BLaER1 treated with 17β-estradiol and CSF1 and Interleukin-3, amounts not matched to agents 10 nM and 100 nM (cell line): ENCODE results near the gene TEKT5.
A peak's percentile ranks its signal among the peaks of the same experiment; 100 is the strongest.

Experiments
- H3K27ac ChIP-seq, 11 experiments: shearing (Covaris generic); formaldehyde crosslinking; 2 replicates each; pipeline ENCODE4 v1.8.1; 2022
- H3K27me3 ChIP-seq, 11 experiments: shearing (Covaris generic); formaldehyde crosslinking; 2 replicates each; pipeline ENCODE4 v1.8.1; 2022
- H3K36me3 ChIP-seq, 11 experiments: shearing (Covaris generic); formaldehyde crosslinking; 2 replicates each; pipeline ENCODE4 v1.8.1; 2022
- H3K4me1 ChIP-seq, 10 experiments: shearing (Covaris generic); formaldehyde crosslinking; 2 replicates each; pipeline ENCODE4 v1.8.1; 2022
- H3K4me2 ChIP-seq, 11 experiments: shearing (Covaris generic); formaldehyde crosslinking; 2 replicates each; pipeline ENCODE4 v1.8.1; 2022
- H3K4me3 ChIP-seq, 10 experiments: shearing (Covaris generic); formaldehyde crosslinking; 2 replicates each; pipeline ENCODE4 v1.8.1; 2022
- H3K9ac ChIP-seq, 11 experiments: shearing (Covaris generic); formaldehyde crosslinking; 2 replicates each; pipeline ENCODE4 v1.8.1; 2022
- H3K9me3 ChIP-seq, 11 experiments: shearing (Covaris generic); formaldehyde crosslinking; replicated peaks in 1 of 11; 2 replicates each; pipeline ENCODE4 v1.8.1; 2022
- H4K20me1 ChIP-seq, 11 experiments: shearing (Covaris generic); formaldehyde crosslinking; 2 replicates each; pipeline ENCODE4 v1.8.1; 2022
- Cebpa-rat ChIP-seq, 11 experiments: shearing (Covaris generic); IDR thresholded peaks; 2 replicates each; pipeline ENCODE4 v1.8.1; 2022

Gene TEKT5

DNA sequence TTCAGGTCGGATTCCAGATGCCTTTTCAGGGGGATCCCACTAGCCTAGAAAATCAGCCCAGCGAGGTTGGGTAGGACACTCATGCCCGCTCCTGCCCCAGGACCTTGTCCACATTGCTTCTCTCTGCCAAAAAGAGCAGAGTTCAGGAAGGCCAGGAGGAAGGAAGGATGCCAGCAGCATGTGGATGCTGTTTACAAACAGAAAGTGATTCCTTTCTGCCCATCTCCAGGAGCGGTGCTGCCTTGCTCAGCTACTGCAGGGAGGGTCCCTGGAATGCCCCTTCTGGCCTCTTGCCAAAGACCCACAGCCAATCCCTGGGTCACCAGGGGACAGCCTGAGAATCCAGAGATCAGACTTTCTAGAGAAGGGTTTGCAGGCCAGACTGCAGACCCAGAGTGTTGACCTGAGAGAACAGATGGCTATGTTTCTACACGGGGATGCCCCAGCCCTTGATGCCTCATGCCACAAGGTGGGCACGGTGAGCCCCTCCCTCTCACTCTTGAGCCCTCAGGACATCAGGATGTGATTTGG is 82.0 kb downstream of the TEKT5 start:
- Histone ChIP-seq H3K9ac (peak overlapping the region in 3 of 11 experiments; percentile 22 to 46 (median 31); a peak in 2 of 22 replicates), H4K20me1 (no peaks in the 10 kb centered on the region), H3K4me2 (peak overlapping the region in 9 of 11 experiments; percentile 45 to 77 (median 56); a peak in 18 of 22 replicates), H3K27me3 (no peaks in the 10 kb centered on the region), H3K36me3 (no peaks in the 10 kb centered on the region), H3K4me3 (no peak overlapping the region), H3K4me1 (peaks cover 20 to 83% (median 60%) of the 10 kb centered on the region in 10 experiments), H3K27ac (peak overlapping the region in 9 of 11 experiments; percentile 20 to 72 (median 57); a peak in 17 of 22 replicates), H3K9me3 (no peaks in the 10 kb centered on the region)
- no peak for TF ChIP-seq Cebpa-rat (IDR thresholded peaks at IDR 0.05)

DNA sequence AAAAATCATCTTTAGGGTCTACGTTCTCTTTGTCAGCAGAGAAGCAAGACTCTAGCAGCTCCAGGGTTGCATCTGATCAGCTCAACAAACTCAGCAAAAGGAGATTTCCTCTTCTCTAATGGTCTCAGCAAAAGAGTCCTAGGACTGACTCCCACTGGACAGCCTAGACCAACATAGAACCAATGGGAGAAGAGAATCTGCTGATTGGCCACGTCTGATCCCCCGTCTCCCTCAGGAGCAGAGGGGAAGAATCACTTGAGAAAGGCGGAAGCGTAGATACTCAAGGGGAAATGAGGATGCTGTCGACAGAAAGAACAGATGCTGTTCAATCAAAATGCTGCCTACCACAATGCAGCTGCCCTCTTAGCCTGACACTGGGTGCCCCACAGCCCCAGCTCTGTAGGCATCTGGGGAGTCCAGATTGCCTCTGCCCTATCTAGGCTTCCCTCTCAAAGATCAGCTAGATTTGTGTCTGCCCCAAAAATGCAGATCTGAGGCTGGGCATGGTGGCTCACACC is 82.8 kb downstream of the TEKT5 start:
- no peaks in the 10 kb centered on the region for H3K36me3 ChIP-seq
- H3K9ac ChIP-seq = peak overlapping the region in 2 of 11 experiments; percentile 26 to 46; a peak in 2 of 22 replicates
- no peaks in the 10 kb centered on the region for H3K9me3 ChIP-seq
- H4K20me1 ChIP-seq = no peaks in the 10 kb centered on the region
- TF ChIP-seq Cebpa-rat (IDR thresholded peaks at IDR 0.05) = no peak
- H3K27ac ChIP-seq = peak overlapping the region in 8 of 11 experiments; percentile 38 to 72 (median 57); a peak in 16 of 22 replicates
- H3K27me3 ChIP-seq = no peaks in the 10 kb centered on the region
- peak overlapping the region in 10 of 11 experiments; percentile 15 to 77 (median 56); a peak in 20 of 22 replicates for H3K4me2 ChIP-seq
- H3K4me3 ChIP-seq = no peak overlapping the region
- H3K4me1 ChIP-seq = peaks cover 14 to 75% (median 54%) of the 10 kb centered on the region in 10 experiments

DNA sequence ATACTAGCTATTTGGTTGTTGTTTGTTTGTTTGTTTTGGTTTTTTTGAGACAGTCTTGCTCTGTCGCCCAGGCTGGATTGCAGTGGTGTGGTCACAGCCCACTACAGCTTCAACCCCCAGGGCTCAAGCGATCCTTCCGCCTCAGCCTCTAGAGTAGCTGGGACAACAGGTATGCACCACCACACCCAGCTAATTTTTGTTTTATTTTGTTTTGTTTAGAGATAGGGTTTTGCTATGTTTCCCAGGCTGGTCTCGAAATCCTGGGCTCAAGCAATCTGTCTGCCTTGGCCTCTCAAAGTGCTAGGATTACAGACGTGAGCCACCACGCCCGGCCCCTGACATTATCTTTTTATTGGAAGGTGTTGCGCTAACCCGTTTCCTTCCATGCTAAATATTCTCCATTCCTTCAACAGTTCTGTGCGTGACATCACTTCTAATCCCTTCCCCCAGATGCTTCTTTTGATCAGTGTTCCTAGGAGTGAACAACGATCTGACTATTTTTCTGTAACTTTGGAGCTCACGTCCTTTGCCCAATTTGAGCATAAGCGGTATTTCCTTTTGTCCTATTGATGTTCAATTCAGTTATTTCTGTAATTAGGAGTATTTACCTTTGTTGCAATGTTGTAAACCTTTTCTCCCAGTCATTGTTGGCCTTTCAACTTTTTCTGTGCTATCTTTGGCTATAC is 84.1 kb downstream of the TEKT5 start:
- TF ChIP-seq Cebpa-rat (IDR thresholded peaks at IDR 0.05) = no peak
- H3K36me3 ChIP-seq = no peaks in the 10 kb centered on the region
- no peak overlapping the region for H3K9ac ChIP-seq
- H3K4me3 ChIP-seq = no peak overlapping the region
- peak overlapping the region in 7 of 11 experiments; percentile 15 to 63 (median 55); a peak in 14 of 22 replicates for H3K4me2 ChIP-seq
- H3K27me3 ChIP-seq = no peaks in the 10 kb centered on the region
- H4K20me1 ChIP-seq = no peaks in the 10 kb centered on the region
- peaks cover 13 to 68% (median 50%) of the 10 kb centered on the region in 10 experiments for H3K4me1 ChIP-seq
- H3K9me3 ChIP-seq = no peaks in the 10 kb centered on the region
- peak overlapping the region in 2 of 11 experiments; percentile 4 to 6; a peak in 2 of 22 replicates for H3K27ac ChIP-seq

DNA sequence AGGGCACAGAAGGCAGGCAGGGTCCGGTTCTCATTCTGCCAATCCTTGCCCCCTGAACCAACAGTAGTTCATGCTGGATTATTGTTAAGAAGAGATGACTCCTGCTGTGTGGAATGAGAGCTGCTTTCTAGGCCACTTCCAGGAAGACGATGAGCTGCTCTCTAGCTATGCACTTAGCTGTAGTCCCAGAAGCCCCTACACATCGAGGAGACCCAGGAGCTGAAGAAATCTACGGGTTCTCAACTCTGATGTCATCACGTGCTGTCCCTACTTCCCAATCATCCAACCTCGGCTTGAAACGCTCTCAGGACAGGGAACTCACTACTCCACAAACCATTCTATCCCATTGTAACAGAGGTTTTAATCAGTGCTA is 85.3 kb downstream of the TEKT5 start:
- Histone ChIP-seq H3K36me3 (no peaks in the 10 kb centered on the region), H3K27me3 (no peaks in the 10 kb centered on the region), H3K4me1 (peaks cover 13 to 58% (median 44%) of the 10 kb centered on the region in 10 experiments), H3K9ac (0 out of 22 replicates have a peak overlapping the region, but pooled peaks of 1 of the 11 experiments have one; percentile 8), H4K20me1 (no peaks in the 10 kb centered on the region), H3K27ac (no peak overlapping the region), H3K4me3 (no peak overlapping the region), H3K4me2 (peak overlapping the region in 4 of 11 experiments; percentile 10 to 21 (median 14); a peak in 5 of 22 replicates), H3K9me3 (no peaks in the 10 kb centered on the region)
- TF ChIP-seq Cebpa-rat (IDR thresholded peaks at IDR 0.05) = no peak

- Histone ChIP-seq H3K4me3 (no peak overlapping the region), H3K4me1 (peaks cover 10 to 53% (median 39%) of the 10 kb centered on the region in 10 experiments), H4K20me1 (no peaks in the 10 kb centered on the region), H3K4me2 (peak overlapping the region in 4 of 11 experiments; percentile 10 to 21 (median 14); a peak in 5 of 22 replicates), H3K9me3 (no peaks in the 10 kb centered on the region), H3K27ac (no peak overlapping the region), H3K27me3 (no peaks in the 10 kb centered on the region), H3K36me3 (no peaks in the 10 kb centered on the region), H3K9ac (0 out of 22 replicates have a peak overlapping the region, but pooled peaks of 1 of the 11 experiments have one; percentile 8)
- no peak for TF ChIP-seq Cebpa-rat (IDR thresholded peaks at IDR 0.05)
Observed at GRCh38 chr16:10608687-10609401, 85.9 kb downstream of the TEKT5 start.

DNA sequence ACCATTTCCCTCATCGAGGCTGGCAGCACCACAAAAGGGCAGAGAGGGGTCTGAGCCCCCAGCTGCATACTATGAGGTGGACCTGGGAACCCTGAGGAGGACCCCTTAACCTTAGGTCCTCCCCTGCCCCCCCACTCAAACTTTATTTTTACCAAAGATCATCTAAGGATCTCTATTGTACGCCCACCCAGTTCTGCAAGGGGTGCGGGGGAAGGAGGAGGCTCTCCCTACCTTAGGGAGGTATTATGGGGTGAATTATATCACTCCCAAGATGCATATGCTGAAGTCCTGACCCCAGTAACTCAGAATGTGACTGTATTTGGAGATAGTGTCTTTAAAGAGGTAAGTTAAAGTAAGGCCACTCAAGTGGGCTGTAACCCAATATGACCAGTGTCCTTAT is 87.6 kb downstream of the TEKT5 start:
- Histone ChIP-seq H3K9me3 (no peaks in the 10 kb centered on the region), H4K20me1 (no peaks in the 10 kb centered on the region), H3K36me3 (no peaks in the 10 kb centered on the region), H3K4me3 (no peak overlapping the region), H3K9ac (no peak overlapping the region), H3K4me2 (no peak overlapping the region), H3K4me1 (peaks cover 4 to 36% (median 22%) of the 10 kb centered on the region in 10 experiments; a peak in 19 of 20 replicates), H3K27ac (no peak overlapping the region), H3K27me3 (no peaks in the 10 kb centered on the region)
- no peak for TF ChIP-seq Cebpa-rat (IDR thresholded peaks at IDR 0.05)

GRCh38 chr16:10606607-10607006 is 88.1 kb downstream of the TEKT5 start:
- Histone ChIP-seq H3K9ac (no peak overlapping the region), H4K20me1 (no peaks in the 10 kb centered on the region), H3K4me3 (no peak overlapping the region), H3K9me3 (no peaks in the 10 kb centered on the region), H3K27me3 (no peaks in the 10 kb centered on the region), H3K4me2 (no peak overlapping the region), H3K36me3 (no peaks in the 10 kb centered on the region), H3K4me1 (peaks cover 0 to 30% (median 17%) of the 10 kb centered on the region in 10 experiments; a peak in 16 of 20 replicates), H3K27ac (no peak overlapping the region)
- TF ChIP-seq Cebpa-rat (IDR thresholded peaks at IDR 0.05) = no peak

DNA sequence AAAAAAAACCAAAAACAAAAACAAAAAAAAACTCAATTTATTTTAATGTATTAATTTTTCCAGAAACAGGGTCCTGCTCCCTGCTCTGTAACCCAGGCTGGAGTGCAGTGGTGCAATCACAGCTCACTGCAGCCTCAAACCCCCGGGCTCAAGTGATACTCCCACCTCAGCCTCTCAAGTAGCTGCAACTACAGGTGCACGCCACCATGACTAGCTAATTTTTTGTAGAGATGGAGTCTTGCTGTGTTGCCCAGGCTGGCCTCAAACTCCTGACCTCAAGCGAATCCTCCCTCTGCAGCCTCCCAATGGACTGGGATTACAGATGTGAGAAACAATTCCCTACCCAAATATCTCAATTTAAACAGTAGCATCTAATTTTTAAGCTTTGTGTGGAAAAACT is 89.1 kb downstream of the TEKT5 start:
- Histone ChIP-seq H3K4me3 (no peak overlapping the region), H3K9me3 (no peaks in the 10 kb centered on the region), H3K4me2 (no peak overlapping the region), H3K27ac (no peak overlapping the region), H3K27me3 (no peaks in the 10 kb centered on the region), H3K9ac (no peak overlapping the region), H4K20me1 (no peaks in the 10 kb centered on the region), H3K4me1 (peaks cover 0 to 22% (median 9%) of the 10 kb centered on the region in 10 experiments; a peak in 15 of 20 replicates), H3K36me3 (no peaks in the 10 kb centered on the region)
- TF ChIP-seq Cebpa-rat (IDR thresholded peaks at IDR 0.05) = no peak
